AG09319 (cell line): ENCODE results near the gene KIF13A.
"Not testable (repeated sequence)": the region's sequence is repeated elsewhere in the genome, so short reads cannot be mapped to it uniquely, and the experiment has no call there.

ENCODE experiments used
- DNase-seq: peaks from one replicate; pipeline ENCODE4 v3.0.0-alpha.2; 2010; ENCODE audit warnings: low read depth; ENCODE audit errors: extremely low read depth
- TF ChIP-seq, protein P1 (sequence below): IDR thresholded peaks from 2 replicates; pipeline ENCODE4 v1.5.1; 2011; ENCODE audit warnings: low read depth, mild to moderate bottlenecking, inconsistent platforms, low read length, moderate library complexity

Gene KIF13A

DNA sequence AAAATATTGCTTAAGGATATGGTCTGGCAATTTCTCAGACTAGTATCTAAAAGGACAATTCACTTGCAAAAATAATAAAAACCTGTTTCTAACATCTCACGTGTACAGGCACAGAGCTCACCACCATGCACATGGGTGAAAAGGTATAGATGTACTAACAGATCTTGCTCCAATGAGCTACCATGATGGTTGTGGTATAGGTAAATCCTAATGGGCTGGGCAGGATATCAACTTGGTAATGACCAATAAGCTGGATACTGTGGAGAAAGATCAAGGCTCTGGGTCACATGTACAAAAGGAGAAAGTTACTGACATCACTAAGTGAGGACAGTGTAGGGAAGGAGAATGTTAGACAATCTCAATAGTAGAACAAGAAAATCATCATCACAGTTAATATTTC, 169.7 kb downstream of the KIF13A start:
- TF ChIP-seq, protein P1, sequence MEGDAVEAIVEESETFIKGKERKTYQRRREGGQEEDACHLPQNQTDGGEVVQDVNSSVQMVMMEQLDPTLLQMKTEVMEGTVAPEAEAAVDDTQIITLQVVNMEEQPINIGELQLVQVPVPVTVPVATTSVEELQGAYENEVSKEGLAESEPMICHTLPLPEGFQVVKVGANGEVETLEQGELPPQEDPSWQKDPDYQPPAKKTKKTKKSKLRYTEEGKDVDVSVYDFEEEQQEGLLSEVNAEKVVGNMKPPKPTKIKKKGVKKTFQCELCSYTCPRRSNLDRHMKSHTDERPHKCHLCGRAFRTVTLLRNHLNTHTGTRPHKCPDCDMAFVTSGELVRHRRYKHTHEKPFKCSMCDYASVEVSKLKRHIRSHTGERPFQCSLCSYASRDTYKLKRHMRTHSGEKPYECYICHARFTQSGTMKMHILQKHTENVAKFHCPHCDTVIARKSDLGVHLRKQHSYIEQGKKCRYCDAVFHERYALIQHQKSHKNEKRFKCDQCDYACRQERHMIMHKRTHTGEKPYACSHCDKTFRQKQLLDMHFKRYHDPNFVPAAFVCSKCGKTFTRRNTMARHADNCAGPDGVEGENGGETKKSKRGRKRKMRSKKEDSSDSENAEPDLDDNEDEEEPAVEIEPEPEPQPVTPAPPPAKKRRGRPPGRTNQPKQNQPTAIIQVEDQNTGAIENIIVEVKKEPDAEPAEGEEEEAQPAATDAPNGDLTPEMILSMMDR, result no peak
- no peak for DNase-seq

DNA sequence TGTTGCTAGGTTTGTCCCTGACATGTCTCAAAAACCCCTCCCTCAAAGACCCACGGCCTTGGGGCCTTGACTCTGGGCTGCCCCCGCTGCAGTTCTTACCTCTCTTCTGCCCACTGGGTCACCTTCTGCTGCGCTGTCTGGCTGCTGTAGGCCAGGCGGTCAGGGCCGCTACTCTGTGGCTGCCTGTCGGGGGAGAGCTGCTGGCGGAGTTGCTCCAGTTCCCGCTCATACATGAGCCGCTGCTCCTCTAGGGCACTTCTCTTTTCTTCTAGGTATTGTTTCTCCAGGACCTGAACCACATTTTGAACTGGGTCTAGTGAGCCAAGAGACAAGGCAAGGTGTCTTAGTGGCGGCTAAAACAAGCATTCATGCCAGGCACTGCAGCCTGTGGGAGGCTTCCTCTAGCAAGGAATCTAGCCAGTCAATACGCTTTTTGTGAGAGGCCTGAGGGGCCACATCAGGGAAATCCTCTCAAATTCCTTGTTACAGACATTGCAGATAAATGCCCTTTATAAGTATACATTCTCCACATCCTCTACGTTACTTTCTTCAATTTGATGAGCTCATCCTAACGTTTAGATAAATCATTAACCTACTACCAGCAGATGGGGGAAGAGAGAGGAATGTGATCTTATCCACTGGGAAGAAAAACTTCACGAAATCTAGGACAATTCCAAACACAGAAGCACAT, 170.4 kb downstream of the KIF13A start:
- no peak for DNase-seq
- TF ChIP-seq, protein P1, result peak; percentile 6

DNA sequence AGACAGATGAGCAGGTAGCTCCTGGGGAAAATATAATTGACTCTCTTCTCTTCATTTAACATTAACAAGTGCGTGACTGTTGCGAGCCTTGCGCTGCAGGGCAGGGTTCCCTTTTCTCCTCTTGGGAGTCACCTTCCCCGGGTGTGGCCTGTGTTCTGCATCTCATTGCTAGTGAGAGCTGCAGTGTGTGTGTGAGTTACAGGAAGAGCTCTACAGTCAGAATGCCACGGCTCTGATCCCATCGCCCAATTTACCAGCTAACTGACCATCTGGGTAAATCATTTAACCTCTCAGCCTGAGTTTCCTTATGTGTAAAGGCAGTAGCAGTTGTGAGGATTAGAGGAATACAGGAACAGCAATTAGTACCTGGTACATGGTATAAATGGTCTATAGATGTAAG, 173.9 kb downstream of the KIF13A start:
- TF ChIP-seq, protein P1, result no peak

DNA sequence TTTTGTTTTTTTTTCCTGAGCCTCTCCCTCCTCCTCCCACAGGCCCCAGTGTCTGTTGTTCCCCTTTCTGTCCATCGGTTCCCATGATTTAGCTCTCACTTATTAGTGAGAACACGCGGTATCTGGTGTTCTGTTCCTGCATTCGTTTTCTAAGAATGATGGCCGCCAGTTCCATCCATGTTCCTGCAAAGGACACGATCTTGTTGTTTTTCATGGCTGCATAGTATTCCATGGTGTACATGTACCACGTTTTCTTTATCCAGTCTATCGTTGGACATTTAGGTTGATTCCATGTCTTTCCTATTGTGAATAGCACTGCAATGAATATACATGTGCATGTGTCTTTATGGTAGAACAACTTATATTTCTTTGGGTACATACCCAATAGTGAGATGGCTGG, 175.1 kb downstream of the KIF13A start:
- no peak for DNase-seq
- TF ChIP-seq, protein P1, result no peak

More for the DNA sequence above, 173.9 kb downstream of the KIF13A start:
- no peak for DNase-seq

DNA sequence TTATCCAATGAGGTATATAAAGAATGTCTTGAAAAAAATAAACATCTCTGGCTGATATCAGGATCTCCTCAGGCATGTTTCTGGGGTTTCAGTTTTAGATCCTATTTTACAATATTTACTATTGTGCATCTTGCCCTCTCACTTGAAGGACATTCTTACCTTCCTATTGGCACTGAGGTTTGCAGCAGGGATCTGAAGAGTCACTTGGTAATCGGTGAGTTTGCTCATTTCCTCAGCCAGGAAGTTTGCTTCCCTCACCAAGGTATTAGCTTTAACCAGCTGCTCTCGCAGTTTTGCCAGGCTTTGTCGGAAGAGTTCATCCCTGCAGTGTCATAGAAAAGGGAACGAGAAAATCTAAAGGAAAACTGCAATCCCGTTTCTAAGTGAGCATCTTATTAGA, 178.8 kb downstream of the KIF13A start:
- TF ChIP-seq, protein P1, result no peak
- no peak for DNase-seq

DNA sequence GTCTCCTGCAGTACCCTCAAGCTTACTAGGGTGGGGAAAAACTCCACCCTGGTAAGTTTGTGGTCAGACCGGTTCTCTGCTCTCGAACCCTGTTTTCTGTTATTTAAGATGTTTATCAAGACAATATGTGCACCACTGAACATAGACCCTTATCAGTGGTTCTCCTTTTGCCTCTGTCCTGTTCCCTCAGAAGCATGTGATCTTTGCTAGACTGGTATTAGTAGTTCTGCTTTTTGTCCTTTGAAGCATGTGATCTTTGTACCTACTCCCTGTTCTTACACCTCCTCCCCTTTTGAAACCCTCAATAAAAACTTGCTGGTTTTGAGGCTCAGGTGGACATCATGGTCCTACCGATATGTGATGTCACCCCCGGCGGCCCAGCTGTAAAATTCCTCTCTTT, 180.0 kb downstream of the KIF13A start:
- not testable (repeated sequence) for DNase-seq

DNA sequence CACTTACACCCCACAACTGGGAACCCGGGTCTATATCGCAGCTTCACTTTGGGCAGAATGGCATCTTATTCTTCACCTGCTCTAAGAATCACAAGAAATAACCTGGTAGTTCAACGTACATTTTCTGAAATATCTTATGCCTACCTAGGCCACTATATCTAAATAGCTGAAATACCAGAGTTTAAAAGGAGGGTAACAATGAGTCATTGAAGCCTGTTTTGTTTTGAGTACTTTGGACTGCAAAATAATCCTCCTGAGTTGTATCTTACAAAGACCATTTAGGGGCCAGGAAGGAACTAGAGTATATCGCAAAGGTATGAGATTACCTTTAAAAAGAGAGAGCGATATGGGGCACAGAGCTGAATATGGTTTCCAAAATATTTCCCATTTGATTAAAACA, 184.0 kb downstream of the KIF13A start:
- TF ChIP-seq, protein P1, result no peak
- DNase-seq, result no peak
